ENCODE results near the gene MED12.

The MED12 gene

DNA sequence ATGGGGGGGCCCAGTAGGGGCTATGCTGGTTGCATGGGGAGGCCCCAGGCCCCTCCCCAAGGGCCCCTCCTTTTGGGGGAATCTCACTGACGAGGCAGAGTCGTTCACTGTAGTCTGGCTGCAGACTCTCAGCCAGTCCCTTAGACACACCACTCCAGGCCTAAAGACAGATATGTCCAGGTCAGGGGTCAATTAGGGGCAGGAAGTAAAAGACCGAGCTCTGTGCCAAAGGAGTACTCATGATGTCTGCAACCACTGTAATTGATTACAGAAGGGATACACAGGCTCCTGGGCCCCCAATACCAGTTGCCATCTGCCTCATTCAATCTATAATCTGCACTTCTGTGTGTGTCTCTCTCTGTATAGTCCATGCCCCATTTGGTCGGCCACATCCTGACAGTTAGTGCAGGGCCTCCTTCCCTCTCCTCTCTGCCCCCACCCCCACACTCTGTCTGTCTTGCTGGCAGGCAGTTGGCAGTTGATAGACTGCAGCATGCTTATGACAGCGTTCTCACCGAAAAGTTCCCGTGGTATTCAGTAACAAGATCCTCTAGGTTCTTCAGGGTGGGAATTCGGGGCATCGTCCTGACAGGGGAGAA is 10.5 kb upstream of the MED12 start:
- DNase-seq (ENCODE audit: low spot score): no peak

DNA sequence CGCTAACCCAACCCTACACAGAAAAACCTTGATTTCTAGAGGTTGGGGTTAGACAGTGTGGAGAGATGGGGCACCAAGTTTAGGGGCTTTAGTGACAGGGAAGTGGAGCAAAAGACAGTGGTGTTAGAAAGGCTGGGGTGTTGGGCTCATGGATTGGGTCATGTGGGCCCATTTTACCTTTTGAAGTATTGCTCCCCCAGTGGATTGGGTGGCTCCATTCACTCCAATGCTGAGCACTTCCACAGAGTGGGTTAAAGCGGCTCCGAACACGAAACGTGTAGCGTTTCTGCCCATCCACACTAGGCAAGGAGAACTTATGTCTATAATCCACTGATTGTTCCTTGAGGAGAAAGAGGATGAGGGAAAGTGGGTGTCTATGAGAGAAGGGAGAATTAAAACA is 9.3 kb upstream of the MED12 start:
- DNase-seq (ENCODE audit: low spot score): no peak

- DNase-seq (ENCODE audit: low spot score): no peak
Measured at GRCh38 chrX:71111141-71111843, 7.1 kb upstream of the MED12 start, which contains the start of gene IL2RG. Gene IL2RG, minus strand, starts transcription at chrX:71111577. Its CDS starts 38 bp downstream, at chrX:71111539.

GRCh38 chrX:71111921-71112431 is 6.4 kb upstream of the MED12 start:
- no peak for DNase-seq (ENCODE audit: low spot score)

- no peak for DNase-seq (ENCODE audit: low spot score)
Measured at GRCh38 chrX:71117358-71117757, 1.0 kb upstream of the MED12 start.

DNA sequence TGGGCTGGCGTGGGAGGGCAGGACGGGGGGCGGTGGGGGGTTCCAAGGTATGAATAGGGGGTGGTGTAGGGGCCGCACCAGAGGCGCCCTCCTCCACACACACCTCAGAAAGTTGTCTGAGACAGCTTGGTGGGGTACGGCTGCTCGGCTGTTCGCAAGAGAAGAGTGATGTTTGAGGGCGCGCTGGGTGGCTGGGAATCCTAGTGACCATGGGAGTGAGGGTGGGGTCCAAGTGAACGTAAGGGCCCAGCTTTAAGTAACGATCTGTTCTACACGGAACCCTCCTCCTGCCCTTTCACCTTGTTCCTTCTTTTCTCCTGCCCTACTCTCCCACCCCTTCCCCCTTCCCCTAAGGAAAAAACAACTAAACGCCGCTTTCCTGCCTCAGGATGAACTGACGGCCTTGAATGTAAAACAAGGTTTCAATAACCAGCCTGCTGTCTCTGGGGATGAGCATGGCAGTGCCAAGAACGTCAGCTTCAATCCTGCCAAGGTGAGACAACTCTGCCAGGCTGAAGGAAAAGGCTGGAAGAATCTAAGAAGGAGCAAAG is 664 bp downstream of the MED12 start:
- DNase-seq (ENCODE audit: low spot score): no peak

DNA sequence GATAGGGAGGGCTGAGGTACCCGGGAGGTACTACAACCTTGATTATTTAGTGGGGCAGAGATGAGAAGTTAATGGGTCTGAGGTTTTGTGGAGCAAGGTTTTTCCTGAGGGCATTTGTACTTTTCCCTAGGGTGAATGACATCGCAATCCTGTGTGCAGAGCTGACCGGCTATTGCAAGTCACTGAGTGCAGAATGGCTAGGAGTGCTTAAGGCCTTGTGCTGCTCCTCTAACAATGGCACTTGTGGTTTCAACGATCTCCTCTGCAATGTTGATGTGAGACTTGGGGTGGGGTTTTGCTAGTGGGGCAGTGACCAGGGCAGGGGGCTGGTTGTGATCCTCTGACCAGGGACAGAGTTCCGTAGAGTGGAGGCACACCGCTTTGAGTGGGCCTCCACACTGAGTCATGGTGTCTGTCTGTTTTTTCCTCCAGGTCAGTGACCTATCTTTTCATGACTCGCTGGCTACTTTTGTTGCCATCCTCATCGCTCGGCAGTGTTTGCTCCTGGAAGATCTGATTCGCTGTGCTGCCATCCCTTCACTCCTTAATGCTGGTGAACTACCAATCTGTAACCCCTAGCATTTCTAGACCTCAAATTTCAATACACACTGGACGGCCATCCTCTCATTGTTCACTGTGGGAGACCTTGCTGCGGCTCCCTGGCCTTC is 9.9 kb downstream of the MED12 start:
- DNase-seq (ENCODE audit: low spot score): no peak

- DNase-seq (ENCODE audit: low spot score): peak; percentile 49
Measured at GRCh38 chrX:71128915-71129765, 10.7 kb downstream of the MED12 start.

DNA sequence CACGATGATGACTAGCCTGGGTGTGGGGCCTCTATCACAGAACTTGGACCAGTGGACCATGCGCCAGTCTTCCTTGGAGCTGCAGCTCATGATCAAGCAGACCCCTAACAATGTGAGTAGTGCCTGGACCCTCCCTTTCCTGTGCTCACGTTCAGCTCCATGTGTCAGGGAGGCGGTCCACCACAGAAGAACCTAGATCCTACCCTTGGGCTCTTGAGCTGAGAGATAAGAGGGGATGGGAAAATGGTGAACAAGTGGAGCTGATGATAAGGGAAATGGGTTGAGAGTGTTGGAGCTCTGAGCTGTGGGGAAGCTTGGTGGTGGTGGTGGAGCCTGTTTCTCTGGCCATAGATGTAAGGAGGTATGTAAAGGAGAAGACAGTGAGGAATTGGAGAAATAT is 13.1 kb downstream of the MED12 start:
- DNase-seq (ENCODE audit: low spot score): no peak

GRCh38 chrX:71140440-71140839 is 22.0 kb downstream of the MED12 start:
- no peak for DNase-seq (ENCODE audit: low spot score)

- no peak for DNase-seq (ENCODE audit: low spot score)
Measured at GRCh38 chrX:71143508-71143907, 25.1 kb downstream of the MED12 start.

GRCh38 chrX:71144651-71145050 is 26.3 kb downstream of the MED12 start, which contains the start of gene NLGN3:
Gene NLGN3, plus strand, starts transcription at chrX:71144841. Its CDS starts 2,909 bp downstream, at chrX:71147750.
- no peak for DNase-seq (ENCODE audit: low spot score)

DNA sequence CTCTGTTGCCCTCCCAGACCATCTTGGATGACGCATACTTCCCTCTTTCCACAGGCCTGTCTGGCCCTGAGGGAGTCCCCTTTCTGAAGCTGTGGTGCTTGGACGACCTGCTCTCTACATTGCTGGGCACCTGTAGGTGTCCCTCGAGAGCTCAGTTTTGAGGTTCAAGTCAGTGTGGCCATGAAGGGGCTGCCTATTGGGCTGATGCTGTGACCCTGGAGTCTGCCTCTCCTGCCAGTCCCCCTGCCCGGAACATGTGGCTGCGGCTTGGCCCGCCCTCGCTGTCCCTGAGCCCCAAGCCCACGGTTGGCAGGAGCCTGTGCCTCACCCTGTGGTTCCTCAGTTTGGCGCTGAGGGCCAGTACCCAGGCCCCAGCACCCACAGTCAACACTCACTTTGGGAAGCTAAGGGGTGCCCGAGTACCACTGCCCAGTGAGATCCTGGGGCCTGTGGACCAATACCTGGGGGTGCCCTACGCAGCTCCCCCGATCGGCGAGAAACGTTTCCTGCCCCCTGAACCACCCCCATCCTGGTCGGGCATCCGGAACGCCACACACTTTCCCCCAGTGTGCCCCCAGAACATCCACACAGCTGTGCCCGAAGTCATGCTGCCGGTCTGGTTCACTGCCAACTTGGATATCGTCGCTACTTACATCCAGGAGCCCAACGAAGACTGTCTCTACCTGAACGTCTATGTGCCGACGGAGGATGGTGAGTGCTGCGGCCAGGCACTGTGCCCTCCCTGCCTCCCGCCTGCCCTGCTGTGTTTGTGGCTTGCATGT is 29.3 kb downstream of the MED12 start:
- DNase-seq (ENCODE audit: low spot score): no peak

DNA sequence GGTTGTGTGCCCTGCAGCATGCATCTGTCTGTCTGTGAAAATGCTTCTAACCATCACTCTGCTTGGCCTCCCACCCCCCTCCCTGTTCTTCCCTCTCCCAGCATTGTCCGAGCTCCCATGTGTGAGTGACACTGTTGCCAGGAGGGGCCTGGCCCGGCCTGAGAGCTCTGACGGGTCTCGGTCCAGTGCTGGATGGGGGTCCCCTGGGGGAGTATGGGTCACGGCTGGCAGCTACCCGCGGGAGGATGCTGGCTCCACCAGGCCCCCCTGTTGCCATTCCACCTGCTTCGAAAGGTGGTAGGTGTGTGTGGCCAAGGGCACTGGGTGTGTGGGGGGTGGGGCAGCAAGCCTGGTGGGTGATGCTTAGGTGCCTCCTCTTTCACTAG is 29.9 kb downstream of the MED12 start:
- no peak for DNase-seq (ENCODE audit: low spot score)

- no peak for DNase-seq (ENCODE audit: low spot score)
Measured at GRCh38 chrX:71151366-71151765, 33.0 kb downstream of the MED12 start.

DNA sequence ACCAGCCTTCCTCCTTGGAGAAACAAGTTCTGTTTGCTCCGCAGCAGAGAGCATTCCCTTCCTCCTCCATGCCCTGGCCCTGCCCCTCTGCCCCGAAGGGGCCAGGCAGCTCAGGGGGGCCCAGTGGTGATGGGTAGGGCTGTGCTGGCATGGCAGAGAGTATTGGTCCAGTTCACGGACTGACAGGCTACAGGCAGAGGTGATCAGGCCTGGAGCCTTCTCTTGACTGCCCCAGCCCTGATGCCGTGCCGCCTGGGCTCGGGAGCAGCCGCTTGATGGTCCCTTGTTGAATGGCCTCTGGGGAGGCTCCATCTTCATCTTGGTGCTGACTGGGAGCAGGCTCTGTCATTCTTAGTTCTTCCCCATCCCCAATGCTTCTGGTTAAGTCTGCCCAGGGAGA is 35.8 kb downstream of the MED12 start:
- no peak for DNase-seq (ENCODE audit: low spot score)

GRCh38 chrX:71154641-71155040 is 36.2 kb downstream of the MED12 start:
- DNase-seq (ENCODE audit: low spot score): no peak

DNA sequence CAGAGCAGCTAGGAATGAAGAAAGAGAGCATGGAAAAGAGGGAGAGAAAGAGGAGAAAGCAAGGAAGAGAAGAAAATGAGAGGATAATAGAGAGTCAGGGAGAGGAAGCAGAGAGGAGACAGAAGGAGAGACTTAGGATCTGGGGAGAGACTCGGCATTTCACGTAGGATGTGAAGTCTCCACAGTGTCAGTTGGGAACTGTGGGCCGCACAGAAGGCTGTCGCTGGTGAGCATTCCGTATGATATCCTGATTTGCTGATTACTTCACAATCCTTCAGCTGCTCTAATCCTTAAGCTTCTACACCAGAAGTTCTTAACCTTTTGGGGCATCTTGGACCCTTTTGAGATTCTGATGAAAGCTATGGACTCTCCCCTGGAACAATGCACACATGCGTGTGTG is 40.2 kb downstream of the MED12 start:
- DNase-seq (ENCODE audit: low spot score): no peak

DNA sequence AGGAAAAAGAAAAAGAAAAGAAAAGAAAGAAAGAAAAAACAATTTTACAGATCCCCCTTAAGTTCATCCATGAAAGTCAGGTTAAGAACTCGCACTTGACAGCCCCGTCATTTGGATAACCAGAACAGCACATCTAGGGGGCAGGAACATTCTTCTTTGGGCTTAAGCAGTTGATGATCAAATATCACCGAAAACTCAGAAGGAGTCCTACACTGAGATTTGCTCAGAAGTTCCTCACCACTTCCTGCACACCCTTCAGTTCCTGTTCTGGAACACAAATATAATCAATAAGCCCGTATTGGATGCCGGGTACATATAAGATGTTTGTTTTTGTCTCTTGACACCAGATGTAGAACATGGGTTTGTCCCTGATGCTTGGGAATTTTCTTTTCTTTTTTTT is 40.9 kb downstream of the MED12 start:
- DNase-seq (ENCODE audit: low spot score): no peak

DNA sequence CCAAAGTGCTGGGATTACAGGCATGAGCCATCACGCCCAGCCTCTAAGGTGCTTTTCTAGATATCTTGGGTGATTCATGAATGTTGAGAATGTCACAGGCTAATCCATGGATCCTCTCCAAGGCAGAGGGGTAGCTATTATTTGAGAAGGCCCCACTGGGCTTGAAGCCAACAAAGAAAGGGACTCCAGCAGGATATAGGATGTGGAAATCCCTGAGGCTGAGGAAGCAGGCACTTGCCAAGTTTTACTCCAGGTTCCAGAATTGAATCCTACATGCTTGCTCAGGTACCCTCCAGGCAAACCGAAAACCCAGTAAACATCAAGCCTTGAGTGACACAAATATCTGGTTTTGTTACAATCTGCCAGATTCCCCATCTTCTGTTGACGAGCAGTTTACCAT is 42.1 kb downstream of the MED12 start:
- DNase-seq (ENCODE audit: low spot score): no peak

DNA sequence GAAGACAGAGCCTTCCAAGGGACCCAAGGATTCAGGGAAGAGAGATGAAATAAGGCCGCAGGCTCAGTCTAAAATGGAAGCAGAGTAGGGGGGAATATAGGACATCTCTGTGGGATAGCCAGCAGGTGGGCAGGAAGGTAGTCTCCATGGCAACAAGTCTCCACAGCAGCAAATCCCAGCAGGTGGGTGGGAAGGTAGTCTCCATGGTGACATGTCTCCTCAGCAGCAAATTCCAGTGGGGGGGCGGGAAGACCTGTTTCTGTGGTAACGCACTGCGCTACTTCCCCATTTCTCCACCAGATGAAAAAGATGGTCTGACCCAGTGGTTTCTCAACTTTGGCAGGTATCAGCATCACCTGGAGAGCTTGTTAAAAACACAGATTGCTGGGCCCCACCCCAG is 44.6 kb downstream of the MED12 start:
- no peak for DNase-seq (ENCODE audit: low spot score)

Measured in putamen (tissue), 1 donor.